OCI-LY1 (cell line): Measurements from ENCODE around the gene ARL11.

Experiments used
- H2AFZ ChIP-seq: fragments of 200-600 bp; sonication (generic), shearing (Covaris generic); 2 replicates; pipeline ENCODE4 v1.6.0; 2014; ENCODE audit warnings: antibody characterized with exemption, mild to moderate bottlenecking, low read length
- H3F3A ChIP-seq: fragments of 200-600 bp; sonication (generic), shearing (Covaris generic); 2 replicates; pipeline ENCODE4 v1.6.0; 2014; ENCODE audit warnings: mild to moderate bottlenecking, antibody characterized with exemption, low read length, moderate library complexity; ENCODE audit not compliant: insufficient read depth
- H3K27ac ChIP-seq: fragments of 200-600 bp; sonication (generic); 2 replicates; pipeline ENCODE4 v1.5.1; 2014; ENCODE audit warnings: low read length, mixed run types, mild to moderate bottlenecking, low read depth; ENCODE audit not compliant: poor library complexity, severe bottlenecking
- H3K27me3 ChIP-seq: fragments of 200-600 bp; sonication (generic); 2 replicates; pipeline ENCODE4 v1.6.0; 2014; ENCODE audit warnings: antibody characterized with exemption, mild to moderate bottlenecking, low read length, moderate library complexity; ENCODE audit not compliant: insufficient read depth
- H3K36me3 ChIP-seq: fragments of 200-600 bp; sonication (generic); 2 replicates; pipeline ENCODE4 v1.6.1; 2014; ENCODE audit warnings: mild to moderate bottlenecking, antibody characterized with exemption, low read length, moderate library complexity, mixed read lengths; ENCODE audit not compliant: insufficient read depth
- H3K4me1 ChIP-seq: fragments of 200-600 bp; sonication (generic); 2 replicates; pipeline ENCODE4 v1.5.1; 2014; ENCODE audit warnings: mild to moderate bottlenecking, low read length, moderate library complexity; ENCODE audit not compliant: insufficient read depth, severe bottlenecking
- H3K4me2 ChIP-seq: fragments of 200-600 bp; sonication (generic), shearing (Covaris generic); 2 replicates; pipeline ENCODE4 v1.6.1; 2014; ENCODE audit warnings: low read length
- H3K4me3 ChIP-seq: fragments of 200-600 bp; sonication (generic); 2 replicates; pipeline ENCODE4 v1.5.1; 2014; ENCODE audit warnings: low read length, low read depth, mild to moderate bottlenecking, mixed read lengths; ENCODE audit not compliant: poor library complexity, severe bottlenecking
- H3K79me2 ChIP-seq: fragments of 200-600 bp; shearing (Covaris generic); 2 replicates; pipeline ENCODE4 v1.6.1; 2016; ENCODE audit warnings: mixed run types, low read length, mixed read lengths; ENCODE audit not compliant: insufficient read depth
- H3K9ac ChIP-seq: fragments of 200-600 bp; sonication (generic), shearing (Covaris generic); 2 replicates; pipeline ENCODE4 v1.6.1; 2014; ENCODE audit warnings: mild to moderate bottlenecking, low read length, mixed read lengths
- H3K9me2 ChIP-seq: fragments of 200-600 bp; sonication (generic), shearing (Covaris generic); 2 replicates; pipeline ENCODE4 v1.6.1; 2014; ENCODE audit warnings: low read depth, mild to moderate bottlenecking, low read length, mixed read lengths
- H3K9me3 ChIP-seq: fragments of 200-600 bp; shearing (Covaris generic); 2 replicates; pipeline ENCODE4 v1.6.1; 2014; ENCODE audit warnings: low read length, mixed read lengths
- H4K20me1 ChIP-seq: fragments of 200-600 bp; sonication (generic), shearing (Covaris generic); 2 replicates; pipeline ENCODE4 v1.6.0; 2016; ENCODE audit warnings: mild to moderate bottlenecking, low read length; ENCODE audit not compliant: insufficient read depth
- CTCF ChIP-seq: fragments of 200-600 bp; sonication (generic), shearing (Covaris generic); IDR thresholded peaks from 2 replicates; pipeline ENCODE4 v1.5.1; 2017; ENCODE audit warnings: mild to moderate bottlenecking, antibody characterized with exemption, low read length, moderate library complexity, mixed read lengths
- EZH2 ChIP-seq: fragments of 200-600 bp; sonication (generic), shearing (Covaris generic); IDR thresholded peaks from 2 replicates; pipeline ENCODE4 v1.8.0; 2017; ENCODE audit warnings: borderline replicate concordance, mixed run types, mild to moderate bottlenecking, antibody characterized with exemption, low read length, moderate library complexity, mixed read lengths

Gene ARL11

GRCh38 chr13:49615836-49616675 lies 12.3 kb upstream of the ARL11 start:
- H3K27ac ChIP-seq, result no peak overlapping the region
- peak overlapping the region; percentile 23; the same call in 1 of the 2 replicates for H2AFZ ChIP-seq
- H3K9ac ChIP-seq, result no peak overlapping the region
- H3K9me3 ChIP-seq, result no peaks in the 10 kb centered on the region
- H4K20me1 ChIP-seq, result no peaks in the 10 kb centered on the region
- no peaks in the 10 kb centered on the region for H3K9me2 ChIP-seq
- H3K4me1 ChIP-seq, result peaks cover 13% of the 10 kb centered on the region
- H3F3A ChIP-seq, result no peaks in the 10 kb centered on the region
- H3K36me3 ChIP-seq, result no peaks in the 10 kb centered on the region
- H3K4me2 ChIP-seq, result no peak overlapping the region
- H3K79me2 ChIP-seq, result no peaks in the 10 kb centered on the region
- H3K4me3 ChIP-seq, result no peak overlapping the region
- no peaks in the 10 kb centered on the region for H3K27me3 ChIP-seq
- TF ChIP-seq CTCF (no peak), EZH2 (no peak)

DNA sequence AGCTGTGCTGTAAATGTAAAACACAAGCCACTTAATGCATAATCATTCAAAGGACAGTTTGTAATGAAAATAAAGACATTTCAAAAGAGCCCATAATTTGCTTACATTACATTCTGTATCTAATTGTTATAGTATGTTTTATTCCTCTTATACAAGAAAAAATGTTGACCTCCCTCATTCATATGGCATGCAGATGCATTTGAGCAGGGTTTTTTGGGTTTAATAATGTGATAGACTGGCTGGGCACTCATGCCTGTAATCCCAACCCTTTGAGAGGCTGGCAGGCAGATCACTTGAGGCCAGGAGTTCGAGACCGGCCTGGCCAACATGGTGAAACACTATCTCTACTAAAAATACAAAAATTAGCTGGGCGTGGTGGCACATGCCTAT lies 11.6 kb upstream of the ARL11 start:
- no peaks in the 10 kb centered on the region for H3K27me3 ChIP-seq
- no peaks in the 10 kb centered on the region for H3K9me2 ChIP-seq
- no peaks in the 10 kb centered on the region for H3K36me3 ChIP-seq
- H3K4me3 ChIP-seq, result no peak overlapping the region
- peak overlapping the region; percentile 23; the same call in 1 of the 2 replicates for H2AFZ ChIP-seq
- H3K9me3 ChIP-seq, result no peaks in the 10 kb centered on the region
- H3F3A ChIP-seq, result no peaks in the 10 kb centered on the region
- no peaks in the 10 kb centered on the region for H3K79me2 ChIP-seq
- TF ChIP-seq EZH2 (no peak), CTCF (no peak)
- H3K4me1 ChIP-seq, result peaks cover 15% of the 10 kb centered on the region
- no peak overlapping the region for H3K9ac ChIP-seq
- no peak overlapping the region for H3K4me2 ChIP-seq
- H4K20me1 ChIP-seq, result no peaks in the 10 kb centered on the region
- H3K27ac ChIP-seq, result no peak overlapping the region

DNA sequence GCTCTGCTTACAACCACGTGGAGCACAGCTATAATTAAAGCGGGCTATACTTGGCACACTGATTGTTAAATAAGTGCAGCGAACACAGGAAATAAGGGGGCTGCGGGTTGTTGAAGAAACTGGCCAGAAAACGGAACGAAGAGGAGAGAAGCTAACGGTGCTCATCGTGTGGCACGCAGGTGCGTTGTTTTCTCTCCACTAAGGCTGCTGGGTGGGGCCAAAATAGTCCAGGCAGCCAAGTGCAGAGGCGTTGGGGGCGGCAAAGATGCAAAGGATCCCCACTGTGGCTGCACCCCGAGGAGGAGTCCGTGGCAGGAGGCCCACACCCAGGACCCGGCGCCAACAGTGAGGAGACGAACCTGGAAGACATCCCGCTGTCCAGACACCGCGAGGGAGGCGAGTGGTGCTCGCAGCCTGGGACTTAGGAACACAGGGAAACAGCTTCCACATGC lies 8.1 kb upstream of the ARL11 start:
- H3K4me2 ChIP-seq, result peak overlapping the region; percentile 73
- TF ChIP-seq EZH2 (no peak), CTCF (no peak)

More for the DNA sequence above, 8.1 kb upstream of the ARL11 start:
- Histone ChIP-seq H3K27ac (peak overlapping the region; percentile 80), H3K36me3 (no peaks in the 10 kb centered on the region), H3K9me3 (no peaks in the 10 kb centered on the region), H3K4me3 (peak overlapping the region; percentile 52), H3K27me3 (no peaks in the 10 kb centered on the region), H4K20me1 (no peaks in the 10 kb centered on the region), H3K9me2 (no peaks in the 10 kb centered on the region), H3K4me1 (peaks cover 33% of the 10 kb centered on the region), H3K9ac (peak overlapping the region; percentile 55), H2AFZ (peak overlapping the region; percentile 58; the same call in 1 of the 2 replicates), H3K79me2 (no peaks in the 10 kb centered on the region), H3F3A (no peaks in the 10 kb centered on the region)
